ENCODE results near the gene ABCG1. TPM values are rescaled to one million over a fixed set of nuclear protein-coding genes. Genes with fewer than 3 reads are reported as not detected.

Gene ABCG1
- polyA plus RNA-seq, 2 of the 4 experiments (the other 2 are of a cell fraction), result 2.3 to 5.1 TPM

- TF ChIP-seq REST (IDR thresholded peaks at IDR 0.05) (no peak), ZC3H11A (IDR thresholded peaks at IDR 0.05) (no peak), POLR2A (IDR thresholded peaks at IDR 0.05; ENCODE audit: low read length) (no peak), RFX5 (IDR thresholded peaks at IDR 0.05) (no peak), RARB (CRISPR knock-in tag; IDR thresholded peaks at IDR 0.05) (no peak), ZFP36 (IDR thresholded peaks at IDR 0.05; ENCODE audit: borderline replicate concordance, partially characterized antibody) (no peak), PBX3 (IDR thresholded peaks at IDR 0.05) (no peak), RCOR1 (IDR thresholded peaks at IDR 0.05; ENCODE audit: low read depth, low read length) (no peak), FOSL2 (IDR thresholded peaks at IDR 0.05) (no peak), FOSL2 (CRISPR knock-in tag; IDR thresholded peaks at IDR 0.05) (no peak)
Measured at GRCh38 chr21:42194863-42195262, 24.1 kb upstream of the ABCG1 start (continued).

GRCh38 chr21:42195378-42196031, 23.4 kb upstream of the ABCG1 start:
- Histone ChIP-seq H3K4me2 (no peak overlapping the region), H3K4me3 (no peak overlapping the region), H3K9me3 (peaks cover 5% of the 10 kb centered on the region; the same call in 1 of the 3 replicates), H3K4me1 (peaks cover 27% of the 10 kb centered on the region), H3K27ac (peak overlapping the region; percentile 16 to 49; a peak in 3 of 6 replicates)
- WGBS (ENCODE audit: missing lambda C conversion rate), result 48% methylated on average over 6 of the region's 6 CpGs
- CTCF ChIA-PET, result interaction anchor here (1.3 kb wide), 1 partner anchor 50 kb away, joined by 3 read pairs; no protein-coding TSS in a partner anchor
- POLR2A ChIA-PET, result no interaction called here
- peak in 1 of 2 experiments; percentile 37; a peak in 1 of 4 replicates for TF ChIP-seq CEBPB (IDR thresholded peaks at IDR 0.05)
- TF ChIP-seq NFE2L2 (conservative IDR thresholded peaks at IDR 0.05; ENCODE audit: low read length), result no peak
- 0 out of 6 replicates have a peak, but pooled peaks of 1 of the 2 experiments have one; percentile 28 for ATAC-seq
- FAIRE-seq, result no peak
- DNase-seq (ENCODE audit: low read depth in 1 of 2, low spot score in 1 of 2), result no peak

GRCh38 chr21:42198929-42199867, 19.7 kb upstream of the ABCG1 start:
- CTCF ChIA-PET, result interaction anchor here (1.0 kb wide), 1 partner anchor 53 kb away, joined by 3 read pairs; no protein-coding TSS in a partner anchor
- Histone ChIP-seq H3K4me3 (0 out of 3 replicates have a peak overlapping the region, but pooled peaks have one; percentile 19), H3K4me2 (peak overlapping the region; percentile 87), H3K9me3 (peaks cover 5% of the 10 kb centered on the region; the same call in 1 of the 3 replicates), H3K4me1 (peaks cover 27% of the 10 kb centered on the region), H3K27ac (peak overlapping the region; percentile 82 to 91)
- peak; percentile 10 to 39 for DNase-seq (ENCODE audit: low read depth in 1 of 2, low spot score in 1 of 2)
- WGBS (ENCODE audit: missing lambda C conversion rate), result 40% methylated on average over 5 of the region's 5 CpGs
- ATAC-seq, result peak; percentile 30 to 82; a peak in 3 of 6 replicates
- peak; percentile 82 to 95 for TF ChIP-seq CEBPB (IDR thresholded peaks at IDR 0.05)
- TF ChIP-seq BCL3 (IDR thresholded peaks at IDR 0.05), result 0 out of 3 replicates have a peak, but pooled peaks have one; percentile 23
- TF ChIP-seq HOXB5 (CRISPR knock-in tag; IDR thresholded peaks at IDR 0.05), result no peak
- peak; percentile 30 to 39; a peak in 2 of 5 replicates for TF ChIP-seq EP300 (IDR thresholded peaks at IDR 0.05)
- no peak for TF ChIP-seq TP53 (CRISPR knock-in tag; IDR thresholded peaks at IDR 0.05)
- peak; percentile 47 to 63; a peak in 3 of 5 replicates for TF ChIP-seq JUN (IDR thresholded peaks at IDR 0.05)
- peak; percentile 37; the same call in 1 of the 2 replicates for TF ChIP-seq FOSL2 (IDR thresholded peaks at IDR 0.05)
- peak; percentile 58 for TF ChIP-seq FOSL2 (CRISPR knock-in tag; IDR thresholded peaks at IDR 0.05)
- peak; percentile 90 for TF ChIP-seq HES2 (IDR thresholded peaks at IDR 0.05)
- TF ChIP-seq JUNB (IDR thresholded peaks at IDR 0.05), result peak; percentile 52
- no peak for TF ChIP-seq SREBF2 (IDR thresholded peaks at IDR 0.05)
- FAIRE-seq, result no peak
- POLR2A ChIA-PET, result interaction anchor here (1.0 kb wide), 1 partner anchor 21 kb away, joined by 4 read pairs; no protein-coding TSS in a partner anchor
